Ascending aorta (tissue), 2 donors: ENCODE data around the gene GDF10. TPM values are rescaled to one million over a fixed set of nuclear protein-coding genes. Genes with fewer than 3 reads are reported as not detected.

Source experiments
- DNase-seq, 2 donors: peaks; one replicate each; pipeline ENCODE4 v3.0.0-alpha.2; 2019; ENCODE audit warnings: low spot score in 2 of 2
- H3K27ac ChIP-seq, 2 donors: fragments of 200-600 bp; sonication (generic); one replicate each; pipeline ENCODE4 v1.5.1; 2016 to 2017; ENCODE audit warnings: mild to moderate bottlenecking in 1 of 2
- H3K27me3 ChIP-seq: fragments of 200-600 bp; sonication (generic); one replicate; pipeline ENCODE4 v1.5.1; 2017
- H3K36me3 ChIP-seq, 2 donors: fragments of 200-600 bp; sonication (generic); one replicate each; pipeline ENCODE4 v1.5.1; 2016
- H3K4me1 ChIP-seq, 2 donors: fragments of 200-600 bp; sonication (generic); one replicate each; pipeline ENCODE4 v1.5.1; 2016 to 2017; ENCODE audit warnings: mild to moderate bottlenecking in 1 of 2
- H3K4me3 ChIP-seq, 2 donors: fragments of 200-600 bp; sonication (generic); one replicate each; pipeline ENCODE4 v1.5.1; 2016 to 2017; ENCODE audit warnings: mild to moderate bottlenecking in 1 of 2
- H3K9me3 ChIP-seq, 2 donors: fragments of 200-600 bp; sonication (generic); one replicate each; pipeline ENCODE4 v1.5.1; 2016
- CTCF ChIP-seq, 3 experiments: fragments of 200-600 bp in 2 of 3; fragments of 450-650 bp in 1 of 3; sonication (generic) in 2 of 3; IDR thresholded peaks; one replicate each; pipeline ENCODE4 v1.5.1; 2016 to 2019; ENCODE audit warnings: antibody characterized with exemption in 3 of 3, mild to moderate bottlenecking in 1 of 3, moderate library complexity in 1 of 3
- intact Hi-C: fragments of 100-400 bp; cut with DNase I; formaldehyde crosslinking; loops from one replicate; pipeline ENCODE4 v1.15.1; 2023
- total RNA-seq: library from RNA; depleted of rRNA; stranded (reverse); fragments of >200 nt; gene quantifications from one replicate; pipeline ENCODE4 v1.1.0, GENCODE V29; 2016

Gene GDF10
- total RNA-seq, 1 donor from 2014 or later, result 1.2 TPM

GRCh38 chr10:47262606-47263533, 37.1 kb upstream of the GDF10 start:
- Histone ChIP-seq H3K27me3 (no peaks in the 10 kb centered on the region), H3K36me3 (no peaks in the 10 kb centered on the region), H3K4me3 (no peak overlapping the region), H3K9me3 (no peaks in the 10 kb centered on the region), H3K4me1 (no peaks in the 10 kb centered on the region), H3K27ac (no peak overlapping the region)
- TF ChIP-seq CTCF (IDR thresholded peaks at IDR 0.05), result no peak
- intact Hi-C loops, result no loop called here
- no peak for DNase-seq

- no peaks in the 10 kb centered on the region for H3K4me1 ChIP-seq
- H3K36me3 ChIP-seq, result no peaks in the 10 kb centered on the region
- peak in 1 of 2 donors; percentile 34 for DNase-seq
- intact Hi-C loops, result no loop called here
- no peaks in the 10 kb centered on the region for H3K27me3 ChIP-seq
- no peak overlapping the region for H3K27ac ChIP-seq
- no peak for TF ChIP-seq CTCF (IDR thresholded peaks at IDR 0.05)
- H3K4me3 ChIP-seq, result no peak overlapping the region
- H3K9me3 ChIP-seq, result no peaks in the 10 kb centered on the region
Observed at GRCh38 chr10:47264797-47265281, 35.2 kb upstream of the GDF10 start.

- peak in 1 of 2 donors; percentile 33 for DNase-seq
- Histone ChIP-seq H3K36me3 (no peaks in the 10 kb centered on the region), H3K9me3 (no peaks in the 10 kb centered on the region), H3K27me3 (no peaks in the 10 kb centered on the region), H3K4me3 (no peak overlapping the region), H3K27ac (no peak overlapping the region), H3K4me1 (no peaks in the 10 kb centered on the region)
- intact Hi-C loops, result no loop called here
- TF ChIP-seq CTCF (IDR thresholded peaks at IDR 0.05), result no peak
Observed at GRCh38 chr10:47266602-47267001, 33.4 kb upstream of the GDF10 start.

- peak in 1 of 2 donors; percentile 30 for DNase-seq
- intact Hi-C loops, result no loop called here
- no peak for TF ChIP-seq CTCF (IDR thresholded peaks at IDR 0.05)
- Histone ChIP-seq H3K4me1 (no peaks in the 10 kb centered on the region), H3K36me3 (no peaks in the 10 kb centered on the region), H3K27me3 (no peaks in the 10 kb centered on the region), H3K27ac (no peak overlapping the region), H3K9me3 (peaks cover 0 to 6% of the 10 kb centered on the region in 2 donors), H3K4me3 (no peak overlapping the region)
Observed at GRCh38 chr10:47268696-47269095, 31.3 kb upstream of the GDF10 start.

GRCh38 chr10:47269294-47269693, 30.7 kb upstream of the GDF10 start:
- no peak overlapping the region for H3K4me3 ChIP-seq
- H3K36me3 ChIP-seq, result no peaks in the 10 kb centered on the region
- no peak for TF ChIP-seq CTCF (IDR thresholded peaks at IDR 0.05)
- H3K9me3 ChIP-seq, result peaks cover 0 to 6% of the 10 kb centered on the region in 2 donors
- no peaks in the 10 kb centered on the region for H3K27me3 ChIP-seq
- intact Hi-C loops, result no loop called here
- H3K27ac ChIP-seq, result no peak overlapping the region
- no peaks in the 10 kb centered on the region for H3K4me1 ChIP-seq
- no peak for DNase-seq
